H1 (cell line): ENCODE measurements around the gene AGPAT4. TPM values are rescaled to one million over a fixed set of nuclear protein-coding genes. Genes with fewer than 3 reads are reported as not detected.
A peak's percentile ranks its signal among the peaks of the same experiment; 100 is the strongest.

Source experiments
- CTCF ChIA-PET: fragments of 300-600 bp; sonication (Branson Sonifier 250); formaldehyde crosslinking; loops from one replicate; lab custom pipeline; 2021; ENCODE audit not compliant: partially characterized antibody; lab: Charles Lee
- POLR2A ChIA-PET: fragments of 300-600 bp; sonication (Branson Sonifier 250); formaldehyde crosslinking; loops from one replicate; lab custom pipeline; 2021; ENCODE audit warnings: inconsistent platforms; ENCODE audit not compliant: partially characterized antibody; lab: Charles Lee
- DNase-seq, 2 experiments: peaks; one replicate each; pipeline versions ENCODE4 v3.0.0 to v3.0.0-alpha.2; 2010 to 2022; ENCODE audit warnings: low spot score in 2 of 2, low read depth in 1 of 2, mixed read lengths in 1 of 2
- FAIRE-seq: peaks from 2 replicates; lab custom pipeline; 2011; peaks lifted over from hg19 to GRCh38; lab: Jason Lieb, UNC
- H2AFZ ChIP-seq: 2 replicates; pipeline ENCODE4 v1.8.1; 2012; ENCODE audit warnings: low read length, inconsistent platforms
- H2AK5ac ChIP-seq: 2 replicates; pipeline ENCODE4 v1.6.1; 2013; ENCODE audit warnings: low read depth, low read length
- H2BK120ac ChIP-seq: replicated peaks from 2 replicates; pipeline ENCODE3; 2013; ENCODE audit warnings: low read depth, low read length, inconsistent platforms
- H2BK12ac ChIP-seq: 2 replicates; pipeline ENCODE4 v1.6.1; 2013; ENCODE audit warnings: low read depth, low read length
- H2BK15ac ChIP-seq: 2 replicates; pipeline ENCODE4 v1.6.1; 2013; ENCODE audit warnings: low read length
- H2BK20ac ChIP-seq: 2 replicates; pipeline ENCODE4 v1.6.1; 2013; ENCODE audit warnings: low read length
- H2BK5ac ChIP-seq: 2 replicates; pipeline ENCODE4 v1.6.1; 2013; ENCODE audit warnings: low read depth, low read length
- H3K14ac ChIP-seq: 2 replicates; pipeline ENCODE4 v1.6.1; 2013; ENCODE audit warnings: inconsistent platforms; ENCODE audit not compliant: insufficient read length
- H3K18ac ChIP-seq: 2 replicates; pipeline ENCODE4 v1.6.1; 2013; ENCODE audit warnings: low read length; ENCODE audit errors: extremely low read depth
- H3K23ac ChIP-seq: 2 replicates; pipeline ENCODE4 v1.6.1; 2013; ENCODE audit warnings: inconsistent platforms; ENCODE audit not compliant: insufficient read length
- H3K23me2 ChIP-seq: 2 replicates; pipeline ENCODE4 v1.6.1; 2013; ENCODE audit warnings: low read depth, low read length
- H3K27ac ChIP-seq: 2 replicates; pipeline ENCODE4 v1.6.1; 2011; ENCODE audit warnings: low read depth, low read length, inconsistent platforms
- H3K27me3 ChIP-seq, 4 experiments: replicated peaks in 1 of 4; 1 replicate in 1 of 4; 2 replicates in 3 of 4; pipeline versions ENCODE4 v1.6.1 to v1.8.1; 2011 to 2013; ENCODE audit warnings: low read length in 3 of 4, mild to moderate bottlenecking in 3 of 4, inconsistent platforms in 2 of 4, mixed read lengths in 2 of 4, moderate library complexity in 1 of 4; ENCODE audit not compliant: control insufficient read depth in 3 of 4, insufficient read depth in 3 of 4; ENCODE audit errors: extremely low read depth in 1 of 4
- H3K36me3 ChIP-seq, 4 experiments: 2 replicates each; pipeline versions ENCODE4 v1.6.1 to v1.8.1; 2011 to 2013; ENCODE audit warnings: mild to moderate bottlenecking in 4 of 4, low read length in 3 of 4, moderate library complexity in 2 of 4, control low read depth in 1 of 4, inconsistent platforms in 1 of 4; ENCODE audit not compliant: insufficient read depth in 4 of 4, control insufficient read depth in 2 of 4
- H3K4ac ChIP-seq: replicated peaks from 2 replicates; pipeline ENCODE3; 2013; ENCODE audit warnings: low read length, low read depth, mixed read lengths, inconsistent platforms; ENCODE audit not compliant: insufficient read length
- H3K4me1 ChIP-seq, 4 experiments: replicated peaks in 1 of 4; 1 replicate in 1 of 4; 2 replicates in 3 of 4; pipeline versions ENCODE4 v1.6.1 to v1.8.1; 2011 to 2013; ENCODE audit warnings: low read length in 3 of 4, inconsistent platforms in 2 of 4, mixed read lengths in 1 of 4; ENCODE audit not compliant: insufficient read depth in 4 of 4, control insufficient read depth in 3 of 4
- H3K4me2 ChIP-seq, 2 experiments: 2 replicates each; pipeline versions ENCODE4 v1.6.1 to v1.8.1; 2011 to 2013; ENCODE audit warnings: low read depth in 2 of 2, low read length in 2 of 2, control low read depth in 1 of 2, inconsistent platforms in 1 of 2, mild to moderate bottlenecking in 1 of 2; ENCODE audit not compliant: insufficient read depth in 1 of 2
- H3K4me3 ChIP-seq, 4 experiments: fragments of 200-600, 300-600 bp in 1 of 4; sonication (generic), shearing (Covaris generic), sonication (Bioruptor Twin) in 1 of 4; 2 replicates each; pipeline versions ENCODE4 v1.5.1 to v1.8.1; 2011 to 2016; ENCODE audit warnings: low read length in 4 of 4, low read depth in 3 of 4, control low read depth in 2 of 4, inconsistent platforms in 2 of 4, mild to moderate bottlenecking in 2 of 4, mixed read lengths in 1 of 4, moderate library complexity in 1 of 4; ENCODE audit not compliant: insufficient read depth in 2 of 4; ENCODE audit errors: extremely low read depth in 1 of 4
- H3K56ac ChIP-seq: replicated peaks from 2 replicates; pipeline ENCODE3; 2013; ENCODE audit warnings: low read depth, mild to moderate bottlenecking, mixed read lengths, low read length, inconsistent platforms; ENCODE audit not compliant: insufficient read length
- H3K79me1 ChIP-seq: 2 replicates; pipeline ENCODE4 v1.6.1; 2013; ENCODE audit warnings: low read depth, low read length, control low read depth
- H3K79me2 ChIP-seq, 2 experiments: 2 replicates each; pipeline versions ENCODE4 v1.6.1 to v1.8.1; 2012 to 2013; ENCODE audit warnings: low read length in 2 of 2, mild to moderate bottlenecking in 2 of 2, inconsistent platforms in 1 of 2; ENCODE audit not compliant: insufficient read depth in 2 of 2, control insufficient read depth in 1 of 2
- H3K9ac ChIP-seq, 4 experiments: replicated peaks in 1 of 4; 1 replicate in 1 of 4; 2 replicates in 3 of 4; pipeline versions ENCODE4 v1.6.1 to v1.8.1; 2011 to 2013; ENCODE audit warnings: low read depth in 3 of 4, low read length in 3 of 4, control low read depth in 2 of 4, mild to moderate bottlenecking in 2 of 4, moderate library complexity in 2 of 4, inconsistent platforms in 1 of 4; ENCODE audit errors: extremely low read depth in 1 of 4
- H3K9me3 ChIP-seq, 2 experiments: 2 replicates each; pipeline versions ENCODE4 v1.6.1 to v1.8.1; 2012 to 2013; ENCODE audit warnings: mild to moderate bottlenecking in 2 of 2, moderate library complexity in 2 of 2, control low read depth in 1 of 2, inconsistent platforms in 1 of 2, low read depth in 1 of 2, low read length in 1 of 2, mixed read lengths in 1 of 2; ENCODE audit not compliant: insufficient read depth in 2 of 2
- H4K20me1 ChIP-seq, 2 experiments: replicated peaks in 1 of 2; 2 replicates each; pipeline versions ENCODE3 to v1.8.1; 2011 to 2013; ENCODE audit warnings: inconsistent platforms in 2 of 2, low read length in 2 of 2, mild to moderate bottlenecking in 1 of 2; ENCODE audit not compliant: insufficient read depth in 2 of 2, control insufficient read depth in 1 of 2
- H4K5ac ChIP-seq: 2 replicates; pipeline ENCODE4 v1.6.1; 2013; ENCODE audit warnings: low read length, low read depth, mixed read lengths, inconsistent platforms; ENCODE audit not compliant: insufficient read length
- H4K8ac ChIP-seq: 2 replicates; pipeline ENCODE4 v1.8.0; 2013; ENCODE audit warnings: mild to moderate bottlenecking, moderate library complexity, low read length, inconsistent platforms; ENCODE audit not compliant: insufficient read depth; ENCODE audit errors: extremely low read depth
- H4K91ac ChIP-seq: replicated peaks from 2 replicates; pipeline ENCODE3; 2013; ENCODE audit warnings: low read length, mixed read lengths, inconsistent platforms; ENCODE audit not compliant: insufficient read length
- ASH2L ChIP-seq: fragments of 200-600, 300-600 bp; sonication (generic); IDR thresholded peaks from one replicate; pipeline ENCODE4 v1.7.1; 2017; ENCODE audit warnings: low read length
- BCL11A ChIP-seq, 2 experiments: IDR thresholded peaks; one replicate each; pipeline ENCODE4 v1.6.1; 2011; ENCODE audit warnings: low read depth in 2 of 2, low read length in 2 of 2, mild to moderate bottlenecking in 2 of 2
- CBX5 ChIP-seq: fragments of 300-800, 300-1000 bp; sonication (generic); IDR thresholded peaks from 2 replicates; pipeline ENCODE4 v1.7.1; 2016; ENCODE audit warnings: antibody characterized with exemption, low read length, low read depth
- CHD2 ChIP-seq: IDR thresholded peaks from 2 replicates; pipeline ENCODE4 v1.6.1; 2012; ENCODE audit warnings: low read length, improper control_type of control experiment
- CTBP2 ChIP-seq: IDR thresholded peaks from 2 replicates; pipeline ENCODE4 v1.7.0; 2011; ENCODE audit warnings: borderline replicate concordance, mild to moderate bottlenecking, moderate library complexity, mixed read lengths, low read length; ENCODE audit not compliant: insufficient read depth, insufficient read length
- FOSL1 ChIP-seq: IDR thresholded peaks from 2 replicates; pipeline ENCODE4 v1.6.1; 2011; ENCODE audit warnings: mild to moderate bottlenecking, low read depth, low read length, moderate library complexity; ENCODE audit not compliant: insufficient read depth
- JUN ChIP-seq: IDR thresholded peaks from 2 replicates; pipeline ENCODE4 v1.6.1; 2011; ENCODE audit warnings: low read depth, mild to moderate bottlenecking, improper control_type of control experiment, low read length
- KDM5A ChIP-seq: fragments of 200-600 bp; IDR thresholded peaks from 2 replicates; pipeline ENCODE4 v1.7.1; 2012; ENCODE audit warnings: mild to moderate bottlenecking, low read length, inconsistent platforms, mixed read lengths
- RNF2 ChIP-seq: fragments of 200-900, 300-1000 bp; sonication (generic); IDR thresholded peaks from 2 replicates; pipeline ENCODE4 v1.7.1; 2016; ENCODE audit warnings: borderline replicate concordance, low read depth, mild to moderate bottlenecking, antibody characterized with exemption, low read length; ENCODE audit not compliant: poor library complexity, severe bottlenecking; ENCODE audit errors: missing control alignments
- SP2 ChIP-seq: IDR thresholded peaks from 2 replicates; pipeline ENCODE4 v1.6.1; 2012; ENCODE audit warnings: mild to moderate bottlenecking, low read length, inconsistent platforms
- WGBS, 2 experiments: shearing (Covaris generic) in 1 of 2; methylation state at CpG; one replicate each; pipeline versions ENCODE4 v1.1.6 to v1.1.7; 2013 to 2015; ENCODE audit warnings: low lambda C conversion rate in 2 of 2, mixed read lengths in 2 of 2, inconsistent platforms in 1 of 2, low coverage in 1 of 2, missing lambda C conversion rate in 1 of 2; ENCODE audit not compliant: insufficient replicate concordance in 2 of 2, insufficient coverage in 1 of 2, insufficient read length in 1 of 2; ENCODE audit errors: extremely low coverage in 1 of 2, missing lambda C conversion rate in 1 of 2; 5-methylcytosine and 5-hydroxymethylcytosine counted together
- polyA plus RNA-seq, 7 experiments: library from polyadenylated mRNA; depleted of rRNA in 3 of 7; stranded (reverse) in 5 of 7; unstranded in 2 of 7; fragments of >200 nt in 5 of 7; fragments of 200-250 nt in 2 of 7; gene quantifications; 1 replicate in 5 of 7; 2 replicates in 1 of 7; 4 replicates in 1 of 7; pipeline versions ENCODE4 v1.2.1 to v1.2.3, GENCODE V29; 2011 to 2013; ENCODE audit warnings: missing spikeins in 2 of 7, mixed read lengths in 2 of 7
- total RNA-seq: library from RNA; stranded (reverse); fragmentation: NEBNext Ultra II Directional; extraction: Animal tissue kit (Norgen Biotek cat#: 25700); gene quantifications from 2 replicates; pipeline ENCODE4 v1.2.1, GENCODE V29; 2021
- TF ChIP-seq, protein P1 (sequence below): IDR thresholded peaks from 2 replicates; pipeline ENCODE4 v1.6.1; 2012; ENCODE audit warnings: inconsistent platforms

The AGPAT4 gene
- total and polyA plus RNA-seq, 2 of the 8 experiments (the other 6 are each of a cell fraction or from before 2014, with no cell fraction given), result 13.5 to 23.8 TPM

- peaks cover 0 to 19% of the 10 kb centered on the region in 2 experiments for H4K20me1 ChIP-seq
- H2BK12ac ChIP-seq, result no peak overlapping the region
- no peak overlapping the region for H4K5ac ChIP-seq
- WGBS, 2 experiments, result 93% methylated on average over 7 of the region's 7 CpGs; no CpG with 5 or more reads in 1 of the 2 experiments
- no peak overlapping the region for H2BK15ac ChIP-seq
- peaks cover 6 to 71% of the 10 kb centered on the region in 2 experiments for H3K79me2 ChIP-seq
- no peak overlapping the region for H2BK5ac ChIP-seq
- FAIRE-seq (no peak), DNase-seq (peak in 1 of 2 experiments; percentile 29)
- CTCF ChIA-PET, result interaction anchor here (2.4 kb wide), 1 partner anchor 87 kb away, joined by 7 read pairs; no protein-coding TSS in a partner anchor
- H4K91ac ChIP-seq, result no peak overlapping the region
- H4K8ac ChIP-seq, result no peak overlapping the region
- H3K23me2 ChIP-seq, result no peaks in the 10 kb centered on the region
- no peak overlapping the region for H3K18ac ChIP-seq
- no peak overlapping the region for H2AK5ac ChIP-seq
- H3K9ac ChIP-seq, result no peak overlapping the region
- no peak overlapping the region for H3K4me2 ChIP-seq
- H2BK120ac ChIP-seq, result no peak overlapping the region
- peaks cover 0 to 11% (median 7%) of the 10 kb centered on the region in 4 experiments; a peak in 5 of 7 replicates for H3K4me1 ChIP-seq
- no peak overlapping the region for H3K27ac ChIP-seq
- TF ChIP-seq, protein P1, sequence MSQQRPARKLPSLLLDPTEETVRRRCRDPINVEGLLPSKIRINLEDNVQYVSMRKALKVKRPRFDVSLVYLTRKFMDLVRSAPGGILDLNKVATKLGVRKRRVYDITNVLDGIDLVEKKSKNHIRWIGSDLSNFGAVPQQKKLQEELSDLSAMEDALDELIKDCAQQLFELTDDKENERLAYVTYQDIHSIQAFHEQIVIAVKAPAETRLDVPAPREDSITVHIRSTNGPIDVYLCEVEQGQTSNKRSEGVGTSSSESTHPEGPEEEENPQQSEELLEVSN, result no peak
- no peak for TF ChIP-seq CTBP2
- TF ChIP-seq CBX5, result no peak
- TF ChIP-seq CHD2, result no peak
- no peak for TF ChIP-seq FOSL1
- no peak for TF ChIP-seq JUN
- no peak for TF ChIP-seq BCL11A (IDR thresholded peaks at IDR 0.05; ENCODE audit: low read depth in 2 of 2, low read length in 2 of 2)
- no peak for TF ChIP-seq KDM5A
- TF ChIP-seq ASH2L, result no peak
- TF ChIP-seq SP2, result no peak
- TF ChIP-seq RNF2, result no peak
- H2AFZ ChIP-seq, result no peak overlapping the region
- POLR2A ChIA-PET, result no interaction called here
- peaks cover 0 to 5% (median 0%) of the 10 kb centered on the region in 4 experiments; a peak in 2 of 8 replicates for H3K36me3 ChIP-seq
- peaks cover 28% of the 10 kb centered on the region for H3K79me1 ChIP-seq
- H3K4ac ChIP-seq, result no peak overlapping the region
- H3K14ac ChIP-seq, result no peak overlapping the region
- H3K56ac ChIP-seq, result no peak overlapping the region
- H3K23ac ChIP-seq, result no peak overlapping the region
- no peaks in the 10 kb centered on the region for H3K27me3 ChIP-seq
- H3K4me3 ChIP-seq, result no peak overlapping the region
- H2BK20ac ChIP-seq, result no peak overlapping the region
- H3K9me3 ChIP-seq, result no peaks in the 10 kb centered on the region
Observed at GRCh38 chr6:161265975-161266374, 7.9 kb downstream of the AGPAT4 start.
